Common myeloid progenitor, CD34-positive (primary cell): ENCODE data around the gene TWIST1.

ENCODE experiments used
- CTCF ChIA-PET: fragments of 350-600 bp; sonication (Branson Sonifier 250); formaldehyde crosslinking; loops from one replicate; lab custom pipeline; 2021; ENCODE audit warnings: antibody characterized with exemption; lab: Charles Lee
- POLR2A ChIA-PET: fragments of 350-600 bp; sonication (Branson Sonifier 250); formaldehyde crosslinking; loops from one replicate; lab custom pipeline; 2021; ENCODE audit warnings: antibody characterized with exemption; lab: Charles Lee
- DNase-seq, 3 donors: peaks; one replicate each; pipeline versions ENCODE4 v3.0.0 to v3.0.0-alpha.2; 2013
- H3K27ac ChIP-seq, 2 experiments: 1 replicate in 1 of 2; 2 replicates in 1 of 2; pipeline ENCODE4 v1.7.0; 2013; ENCODE audit warnings: inconsistent platforms in 2 of 2, low read length in 2 of 2, mild to moderate bottlenecking in 2 of 2, low read depth in 1 of 2, moderate library complexity in 1 of 2; ENCODE audit not compliant: severe bottlenecking in 2 of 2, insufficient read depth in 1 of 2, poor library complexity in 1 of 2
- H3K27me3 ChIP-seq, 5 experiments: replicated peaks in 2 of 5; 1 replicate in 3 of 5; 2 replicates in 2 of 5; pipeline versions ENCODE4 v1.6.1 to v1.7.0; 2013; ENCODE audit warnings: low read length in 4 of 5, mild to moderate bottlenecking in 2 of 5, moderate library complexity in 2 of 5, inconsistent platforms in 1 of 5; ENCODE audit not compliant: insufficient read depth in 5 of 5, control insufficient read depth in 4 of 5
- H3K36me3 ChIP-seq, 4 experiments: 1 replicate in 2 of 4; 2 replicates in 2 of 4; pipeline versions ENCODE4 v1.6.1 to v1.7.0; 2013; ENCODE audit warnings: low read length in 3 of 4, control low read depth in 1 of 4, mild to moderate bottlenecking in 1 of 4; ENCODE audit not compliant: control insufficient read depth in 4 of 4, insufficient read depth in 4 of 4
- H3K4me1 ChIP-seq, 4 experiments: 1 replicate in 3 of 4; 2 replicates in 1 of 4; pipeline versions ENCODE4 v1.6.1 to v1.7.1; 2013; ENCODE audit warnings: low read length in 3 of 4, mild to moderate bottlenecking in 3 of 4, control low read depth in 1 of 4, inconsistent platforms in 1 of 4, moderate library complexity in 1 of 4; ENCODE audit not compliant: control insufficient read depth in 4 of 4, insufficient read depth in 4 of 4; ENCODE audit errors: control extremely low read depth in 1 of 4
- H3K4me3 ChIP-seq, 7 experiments: 1 replicate in 4 of 7; 2 replicates in 3 of 7; pipeline versions ENCODE4 v1.5.1 to v1.7.0; 2013; ENCODE audit warnings: mild to moderate bottlenecking in 7 of 7, low read length in 6 of 7, moderate library complexity in 6 of 7, inconsistent platforms in 2 of 7, low read depth in 2 of 7, control low read depth in 1 of 7; ENCODE audit not compliant: insufficient read depth in 4 of 7, control insufficient read depth in 1 of 7; ENCODE audit errors: extremely low read depth in 1 of 7
- H3K9me3 ChIP-seq, 5 experiments: 1 replicate in 4 of 5; 2 replicates in 1 of 5; pipeline versions ENCODE4 v1.6.1 to v1.7.1; 2013; ENCODE audit warnings: low read length in 4 of 5, mild to moderate bottlenecking in 2 of 5, inconsistent platforms in 1 of 5, low read depth in 1 of 5, moderate library complexity in 1 of 5; ENCODE audit not compliant: control insufficient read depth in 4 of 5, insufficient read depth in 2 of 5; ENCODE audit errors: control extremely low read depth in 1 of 5
- WGBS: methylation state at CpG from one replicate; pipeline ENCODE4 v1.1.5; 2013; ENCODE audit not compliant: insufficient coverage; 5-methylcytosine and 5-hydroxymethylcytosine counted together

Gene TWIST1

DNA sequence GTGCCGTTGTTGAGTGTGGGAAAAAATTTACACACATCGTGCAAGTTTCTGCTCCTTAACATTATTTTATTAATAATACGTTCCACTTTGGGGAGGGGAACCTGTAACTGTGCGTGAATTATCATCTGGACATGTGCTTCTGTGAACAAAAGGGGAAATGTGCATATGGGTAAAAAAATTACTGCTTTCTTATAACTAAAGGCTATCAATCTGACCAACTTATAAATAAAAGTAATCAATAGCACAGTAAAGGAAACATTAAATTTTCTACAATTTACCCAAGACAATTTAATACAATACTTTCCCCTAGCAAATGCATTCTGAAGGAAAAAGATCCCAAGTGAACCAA is 4.5 kb downstream of the TWIST1 start:
- DNase-seq = peak in 1 of 3 donors; percentile 12
- no CpG with 5 or more reads among the region's 4 CpGs for WGBS
- Histone ChIP-seq H3K27ac (no peak overlapping the region), H3K4me1 (peaks cover 0 to 25% (median 18%) of the 10 kb centered on the region in 4 experiments), H3K4me3 (no peak overlapping the region), H3K36me3 (no peaks in the 10 kb centered on the region), H3K27me3 (peaks cover 43 to 98% (median 76%) of the 10 kb centered on the region in 5 experiments), H3K9me3 (peaks cover 0 to 10% (median 0%) of the 10 kb centered on the region in 5 experiments)
- POLR2A ChIA-PET = no interaction called here
- CTCF ChIA-PET = interaction anchor here (1.7 kb wide), 1 partner anchor 31 kb away, joined by 3 read pairs; no protein-coding TSS in a partner anchor

DNA sequence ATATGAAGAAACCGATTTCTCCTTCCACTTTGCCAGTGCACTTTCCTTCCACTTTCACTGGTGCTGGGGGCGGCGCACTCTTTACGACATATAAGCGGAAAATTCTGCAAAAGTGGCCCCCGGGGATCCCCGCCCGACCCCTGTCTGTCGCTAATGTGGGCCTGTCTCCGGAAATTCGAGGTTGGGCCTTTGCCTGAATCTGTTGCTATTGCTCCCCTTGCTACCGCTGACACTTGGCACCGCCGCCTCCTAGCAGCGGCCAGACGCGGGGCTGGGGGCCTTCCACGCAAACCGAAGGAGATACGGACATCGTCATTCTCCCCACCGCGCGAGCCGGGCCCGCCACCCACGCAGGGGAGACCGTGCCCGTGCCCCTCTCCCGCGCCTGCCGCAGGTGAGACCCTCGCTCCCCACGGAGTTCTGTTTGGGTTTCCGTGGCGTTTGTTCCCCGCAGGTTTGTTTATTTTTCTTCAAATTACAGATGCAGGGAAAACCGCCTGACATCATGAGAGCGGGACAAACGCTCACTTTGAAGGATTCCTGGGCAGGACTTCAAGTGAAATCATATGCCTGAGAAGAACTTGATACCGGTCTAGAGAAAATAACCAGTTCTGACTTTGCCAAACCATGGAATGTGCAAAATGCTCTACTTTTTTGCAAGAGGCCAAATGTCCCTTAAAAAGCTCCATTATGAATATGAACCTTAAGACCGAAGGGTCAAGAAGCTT is 5.0 kb downstream of the TWIST1 start:
- Histone ChIP-seq H3K9me3 (peaks cover 0 to 10% (median 0%) of the 10 kb centered on the region in 5 experiments), H3K27ac (no peak overlapping the region), H3K4me3 (no peak overlapping the region), H3K36me3 (no peaks in the 10 kb centered on the region), H3K4me1 (peaks cover 5 to 25% (median 19%) of the 10 kb centered on the region in 4 experiments), H3K27me3 (peaks cover 47 to 99% (median 81%) of the 10 kb centered on the region in 5 experiments)
- ChIA-PET POLR2A (no interaction called here), CTCF (interaction anchor here (1.7 kb wide), 1 partner anchor 32 kb away, joined by 3 read pairs; no protein-coding TSS in a partner anchor)
- DNase-seq = peak; percentile 12 to 50 (median 40)
- 4% methylated on average over 40 of the region's 42 CpGs for WGBS

DNA sequence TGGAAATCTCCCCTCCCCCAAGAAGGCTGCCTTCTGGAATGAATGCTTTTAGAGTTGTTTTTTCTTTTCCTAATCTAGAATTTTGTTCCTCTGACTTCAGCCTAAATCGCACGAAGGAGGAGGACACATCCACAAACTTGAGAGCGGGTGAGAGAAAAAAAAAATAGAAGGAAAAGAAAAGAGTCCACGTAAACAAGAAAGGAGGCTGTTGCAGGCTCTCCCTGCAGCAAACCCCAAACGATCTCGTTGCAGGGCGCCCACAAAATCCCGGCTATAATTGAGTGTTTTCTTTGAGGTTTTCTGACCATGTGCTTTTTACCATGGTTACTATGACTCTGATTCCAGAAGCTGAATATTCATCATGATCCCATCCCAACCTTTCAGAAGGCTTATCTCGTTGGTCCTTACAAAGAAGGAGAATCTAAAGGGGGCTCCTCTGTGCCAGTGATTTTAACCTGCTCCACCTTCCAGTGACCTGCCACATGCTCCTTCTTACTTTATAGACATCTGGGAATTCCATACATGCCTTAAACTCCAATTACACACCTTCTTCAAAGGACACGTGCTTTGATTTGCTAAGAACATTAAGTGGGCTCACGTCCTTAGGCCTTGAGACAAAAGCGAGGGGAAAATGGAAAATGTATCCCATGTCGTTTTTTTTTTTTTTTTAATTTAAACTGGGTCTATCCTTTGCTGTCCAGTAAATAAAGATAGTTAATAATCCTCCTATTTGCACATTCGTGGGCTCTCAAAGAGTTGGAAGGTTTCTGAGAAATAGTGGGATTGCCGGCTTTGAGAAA is 5.8 kb downstream of the TWIST1 start:
- CTCF ChIA-PET = interaction anchor here (1.8 kb wide), 1 partner anchor 7 kb away, joined by 4 read pairs; no protein-coding TSS in a partner anchor
- peaks cover 8 to 28% (median 21%) of the 10 kb centered on the region in 4 experiments for H3K4me1 ChIP-seq
- POLR2A ChIA-PET = no interaction called here
- DNase-seq = peak in 2 of 3 donors; percentile 10 to 13
- H3K9me3 ChIP-seq = peaks cover 0 to 10% (median 0%) of the 10 kb centered on the region in 5 experiments
- no peak overlapping the region for H3K27ac ChIP-seq
- 17% methylated on average over 8 of the region's 15 CpGs for WGBS
- no peaks in the 10 kb centered on the region for H3K36me3 ChIP-seq
- peaks cover 47 to 100% (median 88%) of the 10 kb centered on the region in 5 experiments for H3K27me3 ChIP-seq
- no peak overlapping the region for H3K4me3 ChIP-seq

DNA sequence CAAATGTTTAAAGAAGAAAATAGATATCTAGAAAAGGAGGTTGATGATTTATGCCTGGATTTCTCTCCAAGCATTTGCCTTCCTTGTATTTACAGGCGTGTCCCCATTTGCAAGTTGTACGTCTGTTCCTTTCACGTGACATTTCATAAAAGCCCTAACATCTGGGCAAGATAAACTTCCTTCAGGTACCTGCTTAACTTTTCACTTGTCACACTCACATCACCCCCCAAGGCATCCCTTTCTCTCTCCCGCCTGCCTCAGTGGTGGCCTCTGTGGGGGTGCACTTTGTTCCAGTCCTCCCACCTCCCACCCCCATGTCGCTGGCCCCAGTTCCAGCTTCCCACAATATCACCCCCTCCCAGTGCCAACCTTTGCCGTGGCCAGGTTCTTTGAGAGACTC is 6.7 kb downstream of the TWIST1 start:
- peak in 2 of 3 donors; percentile 12 to 20 for DNase-seq
- Histone ChIP-seq H3K27me3 (peaks cover 49 to 100% (median 89%) of the 10 kb centered on the region in 5 experiments), H3K27ac (no peak overlapping the region)

DNA sequence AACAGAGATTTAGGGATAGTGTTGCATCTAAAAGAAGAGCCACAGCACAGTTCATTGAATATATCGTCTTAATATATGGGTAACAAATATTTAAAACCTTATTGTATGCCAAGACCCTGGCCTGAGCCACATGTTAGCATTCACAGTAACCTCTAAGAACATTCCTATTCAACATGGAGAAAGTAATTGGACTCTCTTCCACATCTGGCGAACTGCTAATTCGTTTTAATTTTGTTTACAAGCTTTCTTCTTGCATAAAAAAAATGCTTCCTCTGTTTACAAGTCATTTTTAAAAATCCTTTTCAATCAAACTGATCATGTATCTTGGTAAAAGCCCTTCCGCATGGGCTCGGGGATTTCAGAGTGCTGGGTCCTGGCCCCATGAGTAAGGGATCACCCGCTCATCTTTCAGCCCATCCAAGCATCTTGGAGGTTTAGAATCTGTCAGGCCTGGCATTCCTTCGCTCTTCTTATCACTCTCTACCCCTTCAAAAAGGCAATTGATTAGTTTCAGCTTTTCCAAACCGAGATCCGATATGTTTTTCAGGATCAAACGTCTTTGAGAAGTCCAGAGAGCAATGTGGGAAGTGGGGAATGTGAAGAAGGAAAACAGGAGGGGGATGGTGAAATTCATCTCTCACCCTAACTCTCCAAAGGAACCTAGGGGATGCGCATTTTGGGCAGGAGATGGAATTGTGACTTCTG is 7.3 kb downstream of the TWIST1 start:
- WGBS = 8% methylated on average over 5 of the region's 11 CpGs
- no peaks in the 10 kb centered on the region for H3K36me3 ChIP-seq
- no peak overlapping the region for H3K4me3 ChIP-seq
- peaks cover 0 to 10% (median 0%) of the 10 kb centered on the region in 5 experiments for H3K9me3 ChIP-seq
- peaks cover 8 to 27% (median 13%) of the 10 kb centered on the region in 4 experiments for H3K4me1 ChIP-seq
- POLR2A ChIA-PET = no interaction called here
- CTCF ChIA-PET = interaction anchor here (1.1 to 1.8 kb wide), 3 partner anchors 9 to 758 kb away, joined by 4 read pairs; no protein-coding TSS in a partner anchor
- peak in 2 of 3 donors; percentile 5 to 17 for DNase-seq
- no peak overlapping the region for H3K27ac ChIP-seq
- peaks cover 44 to 100% (median 89%) of the 10 kb centered on the region in 5 experiments for H3K27me3 ChIP-seq

More for the DNA sequence above, 6.7 kb downstream of the TWIST1 start:
- Histone ChIP-seq H3K9me3 (peaks cover 0 to 10% (median 0%) of the 10 kb centered on the region in 5 experiments), H3K4me3 (no peak overlapping the region), H3K4me1 (peaks cover 8 to 28% (median 13%) of the 10 kb centered on the region in 4 experiments), H3K36me3 (no peaks in the 10 kb centered on the region)
- 18% methylated on average over 6 of the region's 6 CpGs for WGBS
- POLR2A ChIA-PET = no interaction called here
- CTCF ChIA-PET = interaction anchor here (1.8 kb wide), 1 partner anchor 8 kb away, joined by 4 read pairs; no protein-coding TSS in a partner anchor

DNA sequence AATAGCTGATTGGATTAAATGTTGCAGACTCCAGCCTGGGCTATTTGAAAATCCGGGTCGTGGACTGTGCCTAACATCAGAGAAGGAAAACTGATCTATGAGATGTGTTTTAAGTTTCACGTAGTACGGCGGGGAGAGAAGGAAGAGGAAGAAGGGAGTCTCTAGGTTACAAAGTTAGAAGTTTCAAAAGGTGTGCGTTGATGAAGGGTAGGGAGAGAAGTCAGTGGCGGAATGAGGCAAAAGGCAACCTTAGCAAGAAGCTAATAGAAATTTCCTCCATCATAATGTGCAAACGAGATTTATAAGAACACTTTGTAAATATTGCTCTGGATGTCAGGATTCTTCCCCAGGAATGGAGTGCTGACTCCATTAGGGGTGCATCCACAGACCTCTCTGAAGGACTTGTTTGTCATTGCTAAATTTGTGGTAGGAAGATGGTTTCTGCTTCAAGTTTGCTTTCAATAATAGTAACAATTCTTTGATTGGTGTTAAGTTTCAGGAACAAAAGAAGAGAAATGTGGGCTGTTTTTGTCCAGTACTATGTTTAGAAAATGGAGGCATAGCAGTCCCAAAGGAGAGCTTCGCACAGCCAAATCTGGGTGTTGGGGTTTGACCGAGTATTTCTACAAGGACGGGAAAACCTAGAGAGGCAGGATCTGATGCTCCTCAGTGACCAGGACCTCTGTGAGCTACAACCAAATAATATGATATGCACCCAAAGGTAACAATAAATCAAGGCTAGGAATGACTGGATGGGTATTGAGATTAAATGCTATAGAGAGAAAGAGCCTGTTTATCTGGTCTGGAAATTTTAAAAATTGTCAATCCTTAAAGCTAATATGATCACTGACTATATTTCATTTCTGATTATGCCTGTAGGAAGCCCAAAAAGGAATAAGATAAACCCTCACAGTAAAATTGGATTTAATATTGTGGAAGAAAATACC is 8.2 kb downstream of the TWIST1 start:
- Histone ChIP-seq H3K4me3 (no peak overlapping the region), H3K27ac (no peak overlapping the region), H3K27me3 (peaks cover 43 to 100% (median 91%) of the 10 kb centered on the region in 5 experiments), H3K4me1 (peaks cover 8 to 27% (median 13%) of the 10 kb centered on the region in 4 experiments), H3K36me3 (no peaks in the 10 kb centered on the region), H3K9me3 (peaks cover 0 to 10% (median 0%) of the 10 kb centered on the region in 5 experiments)
- POLR2A ChIA-PET = no interaction called here
- CTCF ChIA-PET = interaction anchor here (1.1 to 1.8 kb wide), 3 partner anchors 9 to 757 kb away, joined by 4 read pairs; no protein-coding TSS in a partner anchor
- peak in 2 of 3 donors; percentile 9 to 20 for DNase-seq
- 9% methylated on average over 8 of the region's 11 CpGs for WGBS
